Astrocyte of the cerebellum (primary cell): ENCODE results near the gene AGMO.

ENCODE experiments used
- DNase-seq: peaks from one replicate; pipeline ENCODE4 v3.0.0-alpha.2; 2011; ENCODE audit warnings: low read depth
- H3K4me3 ChIP-seq: 2 replicates; pipeline ENCODE4 v1.5.1; 2011; ENCODE audit warnings: mild to moderate bottlenecking, low read depth, low read length, moderate library complexity
- in situ Hi-C: cut with HindIII; loops from 2 replicates; pipeline ENCODE4 v1.10.0; 2017; ENCODE audit warnings: low sequenced_read_pairs
- TF ChIP-seq, protein P1 (sequence below): IDR thresholded peaks from 2 replicates; pipeline ENCODE4 v1.5.1; 2012; ENCODE audit warnings: low read length, low read depth, moderate library complexity, mild to moderate bottlenecking; ENCODE audit errors: missing control alignments

The AGMO gene

DNA sequence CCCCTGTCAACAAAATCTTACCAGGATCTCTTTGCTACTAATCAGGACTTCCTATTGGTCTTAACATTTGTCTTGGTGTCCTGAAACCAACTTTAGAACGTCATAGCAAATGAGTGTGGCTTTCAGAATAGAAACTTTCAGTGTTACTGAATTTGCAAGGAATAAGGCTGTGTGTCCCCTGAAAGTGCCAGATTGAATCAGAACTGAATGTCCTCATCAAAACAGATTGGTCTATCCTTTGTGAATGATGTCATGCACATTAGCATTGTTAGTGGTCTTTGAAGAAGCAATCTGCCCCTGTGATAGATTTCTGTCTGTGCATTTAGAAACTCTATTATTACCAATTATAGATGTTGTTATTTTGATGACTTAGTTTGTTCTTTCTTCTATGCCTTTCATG, 119.9 kb downstream of the AGMO start:
- TF ChIP-seq, protein P1, sequence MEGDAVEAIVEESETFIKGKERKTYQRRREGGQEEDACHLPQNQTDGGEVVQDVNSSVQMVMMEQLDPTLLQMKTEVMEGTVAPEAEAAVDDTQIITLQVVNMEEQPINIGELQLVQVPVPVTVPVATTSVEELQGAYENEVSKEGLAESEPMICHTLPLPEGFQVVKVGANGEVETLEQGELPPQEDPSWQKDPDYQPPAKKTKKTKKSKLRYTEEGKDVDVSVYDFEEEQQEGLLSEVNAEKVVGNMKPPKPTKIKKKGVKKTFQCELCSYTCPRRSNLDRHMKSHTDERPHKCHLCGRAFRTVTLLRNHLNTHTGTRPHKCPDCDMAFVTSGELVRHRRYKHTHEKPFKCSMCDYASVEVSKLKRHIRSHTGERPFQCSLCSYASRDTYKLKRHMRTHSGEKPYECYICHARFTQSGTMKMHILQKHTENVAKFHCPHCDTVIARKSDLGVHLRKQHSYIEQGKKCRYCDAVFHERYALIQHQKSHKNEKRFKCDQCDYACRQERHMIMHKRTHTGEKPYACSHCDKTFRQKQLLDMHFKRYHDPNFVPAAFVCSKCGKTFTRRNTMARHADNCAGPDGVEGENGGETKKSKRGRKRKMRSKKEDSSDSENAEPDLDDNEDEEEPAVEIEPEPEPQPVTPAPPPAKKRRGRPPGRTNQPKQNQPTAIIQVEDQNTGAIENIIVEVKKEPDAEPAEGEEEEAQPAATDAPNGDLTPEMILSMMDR: no peak
- no peak overlapping the region for H3K4me3 ChIP-seq
- DNase-seq: no peak
- in situ Hi-C loops: no loop called here

- TF ChIP-seq, protein P1: no peak
- H3K4me3 ChIP-seq: no peak overlapping the region
- in situ Hi-C loops: no loop called here
- no peak for DNase-seq
Observed at GRCh38 chr7:15440482-15440881, 121.3 kb downstream of the AGMO start.

GRCh38 chr7:15439853-15440252, 122.0 kb downstream of the AGMO start:
- TF ChIP-seq, protein P1: no peak
- in situ Hi-C loops: no loop called here
- DNase-seq: no peak

DNA sequence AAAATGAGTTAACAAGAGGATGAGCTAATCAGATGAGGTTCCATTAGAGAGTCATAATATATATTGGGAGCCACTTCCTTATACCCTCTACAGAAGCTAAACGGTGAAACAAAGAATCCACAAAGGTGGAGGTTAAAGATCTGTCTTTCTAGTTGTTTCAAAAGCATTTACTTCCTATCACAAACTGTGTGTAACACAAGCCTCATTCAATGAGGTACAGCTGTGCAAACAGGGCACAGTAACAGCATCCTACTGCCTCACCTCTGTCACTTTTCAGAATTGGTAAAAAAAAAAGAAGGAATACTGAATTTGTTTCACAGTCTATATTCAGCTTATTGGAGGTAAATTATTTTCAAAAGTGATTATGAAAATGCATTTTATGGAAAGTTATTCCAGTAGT, 128.7 kb downstream of the AGMO start:
- in situ Hi-C loops: no loop called here
- DNase-seq: no peak
- TF ChIP-seq, protein P1: no peak
- no peak overlapping the region for H3K4me3 ChIP-seq

More at GRCh38 chr7:15439853-15440252, 122.0 kb downstream of the AGMO start:
- H3K4me3 ChIP-seq: no peak overlapping the region

GRCh38 chr7:15430911-15431310, 130.9 kb downstream of the AGMO start:
- no peak overlapping the region for H3K4me3 ChIP-seq
- no peak for DNase-seq
- in situ Hi-C loops: no loop called here
- TF ChIP-seq, protein P1: no peak

DNA sequence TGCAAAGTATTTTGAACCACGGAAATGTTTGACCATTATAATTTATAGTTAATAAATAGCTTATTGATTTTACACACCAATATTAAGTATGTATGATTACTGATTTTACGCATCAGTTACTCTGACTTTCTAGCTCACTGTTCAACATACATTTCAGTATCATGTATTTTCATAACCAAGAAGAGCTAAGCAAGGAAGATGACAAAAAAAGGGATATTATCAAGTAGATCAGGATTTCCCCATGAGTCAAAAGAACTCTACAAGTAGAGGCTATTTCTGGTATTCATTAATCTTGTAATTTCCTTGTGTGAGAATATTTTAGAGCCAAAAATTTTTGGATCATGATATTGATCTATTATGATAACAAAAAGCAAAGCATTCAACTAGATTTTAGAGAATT, 131.6 kb downstream of the AGMO start:
- in situ Hi-C loops: no loop called here
- DNase-seq: no peak
- H3K4me3 ChIP-seq: no peak overlapping the region
- TF ChIP-seq, protein P1: no peak

GRCh38 chr7:15424468-15424867, 137.3 kb downstream of the AGMO start:
- TF ChIP-seq, protein P1: no peak
- DNase-seq: no peak
- H3K4me3 ChIP-seq: no peak overlapping the region
- in situ Hi-C loops: no loop called here
